ENCODE results near the gene CUX1.

CUX1 gene

GRCh38 chr7:101963693-101964092 lies 146.3 kb downstream of the CUX1 start:
- Histone ChIP-seq H3K4me3 (ENCODE audit: extremely low read depth, insufficient read depth, low read length, poor library complexity, severe bottlenecking) (no peak overlapping the region), H3K27ac (ENCODE audit: low read depth, low read length, severe bottlenecking) (no peak overlapping the region), H3K9me3 (ENCODE audit: control insufficient read depth, low read length) (no peaks in the 10 kb centered on the region), H3K4me1 (ENCODE audit: control insufficient read depth, insufficient read depth, low read length, poor library complexity, severe bottlenecking) (peaks cover 8% of the 10 kb centered on the region), H3K36me3 (ENCODE audit: control insufficient read depth, insufficient read depth, low read length) (peaks cover 6% of the 10 kb centered on the region)
- 88 to 90% methylated on average over 9 of the region's 9 CpGs for WGBS, 2 experiments (ENCODE audit: insufficient coverage in 2 of 2)

DNA sequence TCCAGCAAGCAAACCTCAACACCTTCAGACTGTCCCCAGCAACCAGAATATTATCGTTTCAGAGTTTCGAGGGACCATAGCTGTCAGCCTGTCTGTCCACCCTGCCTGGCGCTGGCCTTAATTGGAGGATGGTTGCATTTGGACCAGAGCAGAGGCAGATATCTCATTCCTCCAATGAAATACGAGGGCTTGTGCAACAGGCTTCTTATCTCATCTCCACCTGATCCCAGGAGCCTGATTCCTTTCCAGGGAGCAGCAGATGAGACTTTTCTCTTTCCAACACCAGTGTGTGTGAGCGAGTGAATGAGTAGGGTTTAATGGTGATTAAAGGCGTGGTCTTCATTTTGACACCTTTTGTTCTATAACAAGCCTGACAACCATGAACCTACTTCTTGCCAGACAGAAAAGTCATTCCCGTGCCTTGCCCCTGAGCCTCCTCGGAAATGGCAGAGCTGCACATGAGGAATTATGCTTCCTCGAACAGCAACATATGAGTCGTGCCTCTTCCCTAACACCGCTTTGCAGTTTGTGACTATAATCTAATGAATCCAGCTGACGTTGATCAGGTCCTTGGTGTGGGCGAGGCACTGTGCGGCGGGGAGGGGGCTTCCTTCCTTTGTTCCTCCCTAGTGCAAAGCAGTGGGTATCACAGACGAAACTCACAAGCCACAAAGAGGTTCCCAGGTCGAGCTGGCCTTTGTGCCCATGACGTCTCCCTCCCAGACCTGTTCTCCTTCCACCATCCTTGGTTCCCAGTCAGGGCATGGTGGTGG lies 147.4 kb downstream of the CUX1 start:
- Histone ChIP-seq H3K9me3 (ENCODE audit: control insufficient read depth, low read length) (no peaks in the 10 kb centered on the region), H3K27ac (ENCODE audit: low read depth, low read length, severe bottlenecking) (no peak overlapping the region), H3K4me1 (ENCODE audit: control insufficient read depth, insufficient read depth, low read length, poor library complexity, severe bottlenecking) (peaks cover 8% of the 10 kb centered on the region), H3K4me3 (ENCODE audit: extremely low read depth, insufficient read depth, low read length, poor library complexity, severe bottlenecking) (no peak overlapping the region), H3K36me3 (ENCODE audit: control insufficient read depth, insufficient read depth, low read length) (peaks cover 6% of the 10 kb centered on the region)
- 98 to 99% methylated on average over 14 to 15 of the region's 18 CpGs for WGBS, 2 experiments (ENCODE audit: insufficient coverage in 2 of 2)

GRCh38 chr7:101968720-101969466 lies 151.5 kb downstream of the CUX1 start:
- Histone ChIP-seq H3K4me3 (ENCODE audit: extremely low read depth, insufficient read depth, low read length, poor library complexity, severe bottlenecking) (no peak overlapping the region), H3K9me3 (ENCODE audit: control insufficient read depth, low read length) (no peaks in the 10 kb centered on the region), H3K36me3 (ENCODE audit: control insufficient read depth, insufficient read depth, low read length) (peaks cover 21% of the 10 kb centered on the region), H3K27ac (ENCODE audit: low read depth, low read length, severe bottlenecking) (no peak overlapping the region), H3K4me1 (ENCODE audit: control insufficient read depth, insufficient read depth, low read length, poor library complexity, severe bottlenecking) (peaks cover 8% of the 10 kb centered on the region)
- 94 to 100% methylated on average over 5 of the region's 6 CpGs for WGBS, 2 experiments (ENCODE audit: insufficient coverage in 2 of 2)

GRCh38 chr7:101969997-101970585 lies 152.7 kb downstream of the CUX1 start:
- 87 to 89% methylated on average over 9 of the region's 10 CpGs for WGBS, 2 experiments (ENCODE audit: insufficient coverage in 2 of 2)

GRCh38 chr7:101970801-101971200 lies 153.4 kb downstream of the CUX1 start:
- WGBS, 2 experiments (ENCODE audit: insufficient coverage in 2 of 2) = 90 to 97% methylated on average over 4 to 5 of the region's 5 CpGs
- peaks cover 21% of the 10 kb centered on the region for H3K36me3 ChIP-seq (ENCODE audit: control insufficient read depth, insufficient read depth, low read length)

More at GRCh38 chr7:101969997-101970585, 152.7 kb downstream of the CUX1 start:
- H3K4me3 ChIP-seq (ENCODE audit: extremely low read depth, insufficient read depth, low read length, poor library complexity, severe bottlenecking) = no peak overlapping the region
- peaks cover 2% of the 10 kb centered on the region for H3K4me1 ChIP-seq (ENCODE audit: control insufficient read depth, insufficient read depth, low read length, poor library complexity, severe bottlenecking)
- no peaks in the 10 kb centered on the region for H3K9me3 ChIP-seq (ENCODE audit: control insufficient read depth, low read length)
- H3K36me3 ChIP-seq (ENCODE audit: control insufficient read depth, insufficient read depth, low read length) = peaks cover 21% of the 10 kb centered on the region
- H3K27ac ChIP-seq (ENCODE audit: low read depth, low read length, severe bottlenecking) = no peak overlapping the region

GRCh38 chr7:101971457-101971856 lies 154.0 kb downstream of the CUX1 start:
- Histone ChIP-seq H3K4me3 (ENCODE audit: extremely low read depth, insufficient read depth, low read length, poor library complexity, severe bottlenecking) (no peak overlapping the region), H3K4me1 (ENCODE audit: control insufficient read depth, insufficient read depth, low read length, poor library complexity, severe bottlenecking) (no peaks in the 10 kb centered on the region), H3K36me3 (ENCODE audit: control insufficient read depth, insufficient read depth, low read length) (peaks cover 21% of the 10 kb centered on the region), H3K9me3 (ENCODE audit: control insufficient read depth, low read length) (no peaks in the 10 kb centered on the region), H3K27ac (ENCODE audit: low read depth, low read length, severe bottlenecking) (no peak overlapping the region)
- WGBS, 2 experiments (ENCODE audit: insufficient coverage in 2 of 2) = 100% methylated on average over 3 of the region's 3 CpGs

More at GRCh38 chr7:101970801-101971200, 153.4 kb downstream of the CUX1 start:
- Histone ChIP-seq H3K27ac (ENCODE audit: low read depth, low read length, severe bottlenecking) (no peak overlapping the region), H3K4me1 (ENCODE audit: control insufficient read depth, insufficient read depth, low read length, poor library complexity, severe bottlenecking) (no peaks in the 10 kb centered on the region), H3K9me3 (ENCODE audit: control insufficient read depth, low read length) (no peaks in the 10 kb centered on the region), H3K4me3 (ENCODE audit: extremely low read depth, insufficient read depth, low read length, poor library complexity, severe bottlenecking) (no peak overlapping the region)

DNA sequence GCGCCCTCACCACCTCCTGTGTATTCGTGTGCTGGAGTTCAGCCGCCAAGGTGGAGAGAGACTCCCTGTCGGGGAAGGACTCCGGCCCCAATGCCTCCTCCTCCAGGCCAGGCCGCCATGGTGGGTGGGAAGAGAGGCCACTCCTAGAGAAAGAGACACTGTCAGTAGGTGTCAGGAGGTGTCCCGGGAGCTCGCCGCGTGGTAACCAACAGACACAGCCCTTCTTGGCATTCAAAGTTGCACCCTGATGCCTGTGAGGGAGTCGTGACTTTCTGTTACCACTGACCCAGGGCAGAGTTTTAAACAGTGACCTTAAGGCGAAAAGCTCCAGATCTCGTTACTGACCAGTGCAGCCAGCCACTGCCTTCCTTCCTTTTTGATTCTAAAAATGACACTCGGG lies 155.2 kb downstream of the CUX1 start:
- Histone ChIP-seq H3K36me3 (ENCODE audit: control insufficient read depth, insufficient read depth, low read length) (peaks cover 23% of the 10 kb centered on the region), H3K27ac (ENCODE audit: low read depth, low read length, severe bottlenecking) (peak overlapping the region; percentile 16), H3K9me3 (ENCODE audit: control insufficient read depth, low read length) (no peaks in the 10 kb centered on the region), H3K4me3 (ENCODE audit: extremely low read depth, insufficient read depth, low read length, poor library complexity, severe bottlenecking) (no peak overlapping the region), H3K4me1 (ENCODE audit: control insufficient read depth, insufficient read depth, low read length, poor library complexity, severe bottlenecking) (no peaks in the 10 kb centered on the region)
- 87% methylated on average over 11 to 12 of the region's 14 CpGs for WGBS, 2 experiments (ENCODE audit: insufficient coverage in 2 of 2)

GRCh38 chr7:101973130-101973529 lies 155.7 kb downstream of the CUX1 start:
- Histone ChIP-seq H3K4me1 (ENCODE audit: control insufficient read depth, insufficient read depth, low read length, poor library complexity, severe bottlenecking) (no peaks in the 10 kb centered on the region), H3K36me3 (ENCODE audit: control insufficient read depth, insufficient read depth, low read length) (peaks cover 19% of the 10 kb centered on the region), H3K27ac (ENCODE audit: low read depth, low read length, severe bottlenecking) (no peak overlapping the region), H3K9me3 (ENCODE audit: control insufficient read depth, low read length) (no peaks in the 10 kb centered on the region), H3K4me3 (ENCODE audit: extremely low read depth, insufficient read depth, low read length, poor library complexity, severe bottlenecking) (no peak overlapping the region)
- WGBS, 2 experiments (ENCODE audit: insufficient coverage in 2 of 2) = 90 to 97% methylated on average over 7 to 8 of the region's 8 CpGs

GRCh38 chr7:101974393-101974792 lies 157.0 kb downstream of the CUX1 start:
- 71 to 100% methylated on average over 1 of the region's 6 CpGs for WGBS, 2 experiments (ENCODE audit: insufficient coverage in 2 of 2)

DNA sequence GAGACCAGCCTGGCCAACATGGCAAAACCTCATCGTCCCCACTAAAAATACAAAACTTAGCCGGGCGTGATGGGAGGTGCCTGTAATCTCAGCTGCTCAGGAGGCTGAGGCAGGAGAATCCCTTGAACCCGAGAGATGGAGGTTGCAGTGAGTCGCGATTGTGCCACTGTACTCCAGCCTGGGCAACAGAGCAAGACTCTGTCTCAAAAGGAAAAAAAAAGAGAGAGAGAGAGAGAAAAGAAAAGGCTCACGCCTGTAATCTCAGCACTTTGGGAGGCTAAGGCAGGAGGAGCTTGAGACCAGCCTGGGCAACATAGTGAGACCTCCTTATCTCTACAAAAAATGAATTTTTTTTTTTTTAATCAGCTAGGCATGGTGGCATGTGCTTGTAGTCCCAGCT lies 157.6 kb downstream of the CUX1 start:
- 92 to 94% methylated on average over 4 to 6 of the region's 7 CpGs for WGBS, 2 experiments (ENCODE audit: insufficient coverage in 2 of 2)
- H3K27ac ChIP-seq (ENCODE audit: low read depth, low read length, severe bottlenecking) = no peak overlapping the region
- no peaks in the 10 kb centered on the region for H3K9me3 ChIP-seq (ENCODE audit: control insufficient read depth, low read length)
- peaks cover 19% of the 10 kb centered on the region for H3K36me3 ChIP-seq (ENCODE audit: control insufficient read depth, insufficient read depth, low read length)
- no peak overlapping the region for H3K4me3 ChIP-seq (ENCODE audit: extremely low read depth, insufficient read depth, low read length, poor library complexity, severe bottlenecking)
- no peaks in the 10 kb centered on the region for H3K4me1 ChIP-seq (ENCODE audit: control insufficient read depth, insufficient read depth, low read length, poor library complexity, severe bottlenecking)

More at GRCh38 chr7:101974393-101974792, 157.0 kb downstream of the CUX1 start:
- H3K4me3 ChIP-seq (ENCODE audit: extremely low read depth, insufficient read depth, low read length, poor library complexity, severe bottlenecking) = no peak overlapping the region
- H3K36me3 ChIP-seq (ENCODE audit: control insufficient read depth, insufficient read depth, low read length) = peaks cover 19% of the 10 kb centered on the region
- H3K27ac ChIP-seq (ENCODE audit: low read depth, low read length, severe bottlenecking) = no peak overlapping the region
- no peaks in the 10 kb centered on the region for H3K4me1 ChIP-seq (ENCODE audit: control insufficient read depth, insufficient read depth, low read length, poor library complexity, severe bottlenecking)
- H3K9me3 ChIP-seq (ENCODE audit: control insufficient read depth, low read length) = no peaks in the 10 kb centered on the region

All from mesodermal cell (in vitro differentiated cells).